GM18508 (cell line): Measurements from ENCODE around the gene HORMAD2.

ENCODE experiments used
- ATAC-seq: cut with Tn5 transposase; IDR thresholded peaks from one replicate; pipeline ENCODE4 v1.9.1; 2021; ENCODE audit warnings: moderate number of reproducible peaks; ENCODE audit not compliant: insufficient read depth, unreplicated experiment

HORMAD2 gene, protein sequence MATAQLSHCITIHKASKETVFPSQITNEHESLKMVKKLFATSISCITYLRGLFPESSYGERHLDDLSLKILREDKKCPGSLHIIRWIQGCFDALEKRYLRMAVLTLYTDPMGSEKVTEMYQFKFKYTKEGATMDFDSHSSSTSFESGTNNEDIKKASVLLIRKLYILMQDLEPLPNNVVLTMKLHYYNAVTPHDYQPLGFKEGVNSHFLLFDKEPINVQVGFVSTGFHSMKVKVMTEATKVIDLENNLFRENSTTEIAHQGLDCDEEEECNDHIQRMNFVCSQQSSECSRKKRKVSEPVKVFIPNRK

DNA sequence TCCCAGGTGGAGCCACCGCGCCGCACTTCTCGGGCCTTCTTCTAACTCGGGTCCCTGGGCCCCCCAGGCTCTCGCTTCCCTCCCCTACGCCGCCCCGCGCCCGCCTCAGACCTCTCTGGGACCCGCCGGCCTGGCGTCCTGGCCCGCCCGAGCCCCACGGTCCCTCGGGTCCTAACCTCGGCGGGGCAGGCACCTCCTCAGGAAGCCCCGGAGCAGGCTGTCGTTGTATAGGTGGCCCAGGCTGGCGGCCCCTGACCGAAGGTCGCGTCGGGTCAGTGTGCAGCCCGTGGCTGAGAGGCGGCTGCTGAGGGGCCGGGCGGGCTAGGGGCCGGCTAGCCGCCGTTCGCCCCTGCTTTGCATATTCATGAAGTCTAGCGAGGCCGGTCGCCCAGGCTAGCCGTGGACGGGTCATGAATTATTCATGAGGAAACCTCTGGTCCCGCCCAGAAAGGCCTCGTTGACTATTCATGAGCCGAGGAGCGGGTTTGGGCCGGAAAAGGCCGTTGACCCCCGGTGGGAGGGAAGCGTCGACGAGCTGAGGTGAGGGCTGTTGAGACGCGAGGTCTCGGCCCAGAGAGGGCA, at the start of gene HORMAD2:
HORMAD2 (plus strand) TSS at position 513 of the 582 bp plus-strand sequence. CDS start 13,489 bp downstream, outside the sequence.
- no peak for ATAC-seq

DNA sequence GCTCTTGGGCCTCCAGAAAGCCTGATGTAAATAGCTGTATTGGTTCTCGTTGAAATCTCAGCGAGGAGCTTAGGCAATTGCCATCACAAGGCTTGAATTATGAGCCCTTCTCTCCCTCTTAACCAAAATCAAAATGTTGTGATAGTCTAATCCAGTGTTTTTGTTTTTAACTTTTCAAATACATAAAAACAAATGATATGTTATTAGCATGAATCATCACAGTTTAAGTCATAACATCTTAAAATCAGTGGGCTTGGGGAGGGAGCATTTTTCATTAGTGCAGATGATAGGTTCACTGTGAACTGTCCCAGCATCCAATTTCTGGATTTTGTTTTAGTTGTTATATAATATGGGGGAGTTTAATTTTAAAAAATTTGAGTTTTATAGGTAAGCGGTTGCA, 48.9 kb upstream of the HORMAD2 start:
- no peak for ATAC-seq

DNA sequence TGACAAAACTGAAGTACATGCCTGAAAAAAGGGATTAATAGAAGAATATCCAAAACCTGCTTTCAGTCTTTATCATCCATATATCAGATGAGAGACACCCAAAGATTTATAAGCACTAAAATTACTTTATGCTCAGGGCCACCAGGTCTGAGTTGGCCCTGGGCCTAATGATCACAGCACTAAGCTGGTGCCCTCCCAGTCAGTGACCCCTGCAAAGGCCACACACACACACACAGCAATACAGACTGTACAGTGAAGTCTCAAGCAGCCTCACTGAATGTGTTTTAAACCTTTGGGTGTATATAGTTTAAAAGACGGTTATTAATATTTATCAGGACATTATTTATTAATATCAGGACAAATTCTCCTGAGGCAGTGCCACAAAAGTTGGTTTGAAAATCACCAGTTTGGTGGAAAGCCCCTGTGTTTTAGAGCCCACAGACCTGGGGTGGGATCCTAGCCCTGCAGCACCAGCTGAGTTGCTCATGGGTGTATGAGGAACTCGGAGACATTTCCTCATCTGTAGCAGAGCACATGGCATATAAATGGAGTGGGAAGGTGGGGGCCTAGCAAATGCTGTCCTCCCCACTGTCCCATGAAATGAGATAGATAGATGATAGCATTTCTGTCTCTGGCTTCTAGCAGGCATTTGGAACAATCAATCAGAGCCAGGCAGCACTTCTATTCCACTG, 48.4 kb upstream of the HORMAD2 start:
- ATAC-seq: no peak

DNA sequence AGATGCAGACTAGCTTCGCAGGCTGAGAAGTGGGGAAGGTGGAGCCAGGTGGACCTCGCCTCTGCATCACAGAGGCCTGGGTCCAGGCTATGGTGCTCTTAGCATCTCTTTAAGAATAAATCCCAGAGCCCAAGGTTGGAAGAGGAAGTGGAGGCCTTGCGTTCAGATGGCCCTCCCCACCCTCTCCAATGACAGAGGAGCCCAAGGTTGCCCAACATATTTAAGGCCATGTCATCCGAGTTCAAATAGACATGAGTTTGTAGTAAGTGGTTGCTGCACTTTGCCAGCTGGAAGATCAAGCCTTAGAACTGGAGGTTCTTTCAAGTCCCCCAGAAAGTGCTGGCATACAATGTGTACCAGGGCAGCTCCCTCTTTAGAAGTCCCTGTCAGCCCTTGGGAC, 47.1 kb upstream of the HORMAD2 start:
- no peak for ATAC-seq

DNA sequence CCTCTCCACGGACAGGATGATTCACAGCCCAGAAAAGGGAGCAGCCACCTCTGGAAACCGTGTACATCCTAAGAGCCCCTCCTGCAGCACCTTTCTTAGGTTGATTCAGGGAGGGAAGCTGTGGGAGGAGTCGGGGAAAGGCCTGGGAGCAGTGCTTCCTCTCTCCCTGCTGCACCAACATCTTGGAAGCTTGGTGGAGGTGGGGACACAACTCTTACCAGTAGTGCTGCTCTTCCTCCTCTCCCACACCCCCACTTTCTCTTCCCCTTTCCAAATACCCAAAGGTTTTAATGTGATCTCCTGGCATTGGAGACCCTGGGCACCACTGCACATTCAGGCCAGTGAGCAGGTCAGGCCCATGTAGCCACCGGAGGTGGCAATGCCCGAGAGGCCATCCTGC, 46.4 kb upstream of the HORMAD2 start:
- ATAC-seq: no peak

DNA sequence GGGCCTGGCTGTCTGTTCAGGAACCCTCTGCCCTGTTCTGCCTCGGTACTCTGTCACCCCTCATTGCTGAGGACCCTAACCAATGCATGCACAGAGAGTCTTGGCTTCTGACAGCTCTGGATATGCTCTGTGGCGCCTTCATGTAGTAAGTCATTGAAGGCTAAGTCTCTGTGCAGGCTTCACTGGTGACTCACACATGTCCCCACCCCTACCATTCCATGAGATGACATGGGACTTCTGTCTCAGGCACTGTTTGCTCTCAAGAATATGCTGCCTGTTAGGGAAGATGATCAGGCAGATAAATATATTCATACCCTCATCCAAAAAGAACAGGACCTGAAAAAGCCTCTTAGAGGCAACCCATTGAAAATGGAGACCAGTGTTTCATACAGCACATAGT, 43.6 kb upstream of the HORMAD2 start:
- no peak for ATAC-seq

DNA sequence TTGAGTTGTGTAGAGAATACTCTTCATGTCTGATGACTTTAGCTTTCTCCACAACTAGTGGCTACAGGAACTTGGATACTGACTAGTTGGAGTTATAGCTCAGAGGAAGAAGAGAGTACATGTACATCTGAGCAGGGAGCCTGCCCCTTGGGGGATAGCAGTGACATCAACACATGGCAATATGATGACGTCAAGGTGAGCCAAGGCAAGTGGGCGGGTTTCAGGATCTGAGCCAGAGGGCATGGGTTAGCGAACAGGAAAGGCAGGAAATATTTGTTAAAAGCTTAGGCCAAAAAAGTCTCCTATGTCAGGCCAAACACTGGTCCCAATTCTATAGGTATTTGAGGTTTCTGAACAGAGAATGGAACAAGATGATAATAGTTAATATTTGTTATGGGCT, 42.0 kb upstream of the HORMAD2 start:
- ATAC-seq: no peak

DNA sequence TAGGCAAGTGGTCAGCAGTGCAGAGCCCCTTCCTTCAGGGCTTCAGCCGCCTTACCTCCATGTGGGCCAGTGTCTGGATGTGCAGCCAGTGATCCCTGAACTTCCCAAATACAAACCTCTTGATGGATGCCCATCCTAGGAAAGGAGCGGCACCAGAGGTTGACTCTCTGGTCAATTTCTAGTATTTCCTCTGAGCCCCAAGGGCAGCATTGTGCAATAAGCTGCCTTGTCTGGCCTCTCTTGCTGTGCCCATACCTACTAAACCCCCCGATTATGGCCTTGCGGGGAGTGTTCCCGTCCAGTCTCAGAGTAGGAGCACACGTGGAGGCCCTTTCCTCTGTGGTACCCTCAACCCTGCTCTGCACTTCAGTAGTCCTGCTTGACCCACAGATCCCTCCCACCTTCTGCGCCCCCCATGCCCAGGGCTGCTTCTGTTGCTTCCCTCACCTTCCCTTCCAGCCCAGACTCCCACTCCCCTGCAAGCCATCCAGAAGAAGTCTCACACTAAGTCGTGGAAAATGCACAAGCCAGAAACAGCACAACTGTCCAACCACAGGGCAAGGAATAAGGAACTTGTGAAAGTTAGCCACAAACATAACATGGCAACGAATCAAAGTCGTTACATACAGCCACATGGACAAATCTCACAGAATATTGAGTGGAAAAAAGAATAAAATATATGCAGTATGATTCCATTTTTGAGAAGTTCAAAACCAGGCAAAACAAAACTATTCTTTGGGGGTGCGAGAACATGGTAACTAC, 39.6 kb upstream of the HORMAD2 start:
- ATAC-seq: no peak

DNA sequence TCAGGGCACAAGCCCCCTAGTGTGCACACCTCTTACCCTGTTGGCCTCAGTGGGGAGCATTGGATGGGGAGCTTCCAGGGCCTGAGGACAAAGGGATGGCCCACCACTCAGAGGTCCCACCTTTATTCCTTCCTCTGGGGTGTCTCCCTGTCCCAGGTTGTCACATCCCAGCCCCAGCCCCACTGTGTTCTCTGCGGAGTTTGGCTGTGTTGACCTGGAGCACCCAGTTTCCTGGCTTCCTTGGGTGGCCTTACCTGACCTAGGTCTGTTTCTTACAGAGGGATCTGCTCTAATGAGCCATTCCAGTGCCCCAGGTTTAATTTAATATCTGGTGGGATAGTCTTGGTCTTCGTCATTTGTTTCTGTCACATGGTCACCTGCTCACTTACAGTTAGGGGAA, 38.8 kb upstream of the HORMAD2 start:
- no peak for ATAC-seq

DNA sequence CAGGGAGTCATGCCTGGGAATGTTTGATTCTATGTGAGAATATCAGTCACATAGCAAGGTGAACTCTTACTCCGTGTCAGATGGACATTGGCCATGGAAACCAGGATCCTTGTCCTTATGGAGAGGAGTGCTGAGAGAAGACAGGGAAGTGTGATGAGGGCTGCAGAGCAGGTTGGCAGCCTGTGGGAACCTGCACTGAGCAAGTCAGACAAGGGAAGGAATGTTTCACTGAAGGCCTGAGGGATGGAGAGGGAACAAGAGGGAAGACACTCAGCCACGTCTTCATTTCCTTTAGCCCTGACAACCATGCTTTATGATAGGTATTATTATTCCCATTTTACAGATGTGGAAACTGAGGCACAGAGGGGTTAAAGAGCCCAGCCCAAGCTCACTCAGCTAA, 38.4 kb upstream of the HORMAD2 start:
- ATAC-seq: no peak

DNA sequence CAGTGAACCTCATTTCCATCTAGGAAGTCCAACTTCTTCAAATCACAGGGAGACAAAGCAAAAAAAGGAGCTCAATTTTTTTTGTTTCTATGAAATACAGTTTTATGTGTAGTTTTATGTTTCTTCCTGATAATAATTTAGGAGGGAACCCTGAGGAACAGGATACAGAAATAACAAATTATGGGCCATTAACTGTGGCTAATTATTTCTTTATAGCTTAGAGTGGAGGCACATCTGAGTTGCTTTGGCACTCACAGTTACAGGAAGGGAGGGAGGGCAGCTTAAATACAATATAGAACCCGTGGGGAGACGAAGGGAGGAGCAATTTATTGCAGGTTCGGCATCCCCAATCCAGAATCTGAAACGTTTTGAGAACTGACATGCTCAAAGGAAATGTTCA, 37.1 kb upstream of the HORMAD2 start:
- ATAC-seq: no peak

DNA sequence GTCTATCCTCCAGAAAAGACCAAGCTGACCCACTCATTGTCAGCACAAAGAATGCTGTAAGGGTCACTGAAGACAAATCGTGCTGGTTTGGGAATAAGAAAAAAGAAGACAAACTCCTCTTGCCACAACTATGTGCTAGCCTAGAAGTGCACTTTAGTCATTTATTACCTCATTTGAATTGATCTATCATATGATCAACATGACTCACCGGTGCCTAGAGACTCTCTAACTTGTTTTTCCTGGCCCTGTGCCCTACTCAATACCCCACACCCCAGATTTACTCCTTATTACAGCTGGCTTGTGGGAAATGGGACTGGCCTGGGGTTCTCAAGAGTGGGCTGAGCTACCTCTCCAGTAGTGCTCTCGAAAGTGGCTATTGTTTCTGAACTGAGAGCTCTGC, 35.9 kb upstream of the HORMAD2 start:
- ATAC-seq: no peak

DNA sequence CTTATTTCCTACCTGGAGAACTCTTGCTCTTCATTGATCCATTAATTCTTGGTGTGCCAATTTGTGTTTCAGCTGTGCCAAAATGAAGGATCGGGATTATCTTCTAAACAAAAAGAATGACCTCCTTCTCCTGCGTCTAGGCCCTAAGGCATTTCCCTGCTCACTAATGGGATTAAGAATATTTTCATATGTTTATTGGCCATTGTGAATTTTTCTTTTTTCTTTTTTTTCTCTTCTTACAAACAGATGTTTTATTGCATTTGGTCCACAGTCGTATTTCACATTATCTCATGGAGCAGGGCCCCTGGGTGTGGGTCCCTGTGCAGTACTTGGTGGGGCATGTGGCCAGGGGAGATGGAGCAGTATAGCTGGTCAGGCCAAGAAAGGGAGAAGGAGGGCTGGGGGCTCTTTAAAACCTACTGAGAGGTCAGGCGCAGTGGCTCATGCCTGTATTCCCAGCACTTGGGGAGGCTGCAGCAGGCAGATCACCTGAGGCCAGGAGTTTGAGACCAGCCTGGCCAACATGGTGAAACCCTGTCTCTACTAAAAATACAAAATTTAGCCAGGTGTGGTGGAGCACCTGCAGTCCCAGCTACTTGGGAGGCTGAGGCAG, 35.3 kb upstream of the HORMAD2 start:
- no peak for ATAC-seq

DNA sequence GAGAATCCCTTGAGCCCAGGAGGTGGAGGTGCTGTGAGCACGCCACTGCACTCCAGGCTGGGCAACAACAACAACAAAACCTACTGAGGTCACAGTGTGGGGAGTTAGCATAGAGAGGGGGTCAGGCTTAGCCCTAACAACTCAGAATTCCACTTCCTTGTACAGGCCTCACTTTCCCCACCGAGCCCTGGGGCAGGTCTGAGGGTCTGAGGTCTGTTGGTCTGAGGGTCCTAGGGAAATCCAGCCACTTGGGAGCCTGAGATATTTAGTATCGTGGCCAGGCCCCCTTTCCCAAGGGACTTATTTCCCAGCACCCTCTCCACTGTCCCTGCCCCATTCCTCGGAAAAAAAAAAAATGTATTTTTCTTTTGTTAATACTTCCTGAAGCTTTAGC, 34.8 kb upstream of the HORMAD2 start:
- ATAC-seq: no peak

DNA sequence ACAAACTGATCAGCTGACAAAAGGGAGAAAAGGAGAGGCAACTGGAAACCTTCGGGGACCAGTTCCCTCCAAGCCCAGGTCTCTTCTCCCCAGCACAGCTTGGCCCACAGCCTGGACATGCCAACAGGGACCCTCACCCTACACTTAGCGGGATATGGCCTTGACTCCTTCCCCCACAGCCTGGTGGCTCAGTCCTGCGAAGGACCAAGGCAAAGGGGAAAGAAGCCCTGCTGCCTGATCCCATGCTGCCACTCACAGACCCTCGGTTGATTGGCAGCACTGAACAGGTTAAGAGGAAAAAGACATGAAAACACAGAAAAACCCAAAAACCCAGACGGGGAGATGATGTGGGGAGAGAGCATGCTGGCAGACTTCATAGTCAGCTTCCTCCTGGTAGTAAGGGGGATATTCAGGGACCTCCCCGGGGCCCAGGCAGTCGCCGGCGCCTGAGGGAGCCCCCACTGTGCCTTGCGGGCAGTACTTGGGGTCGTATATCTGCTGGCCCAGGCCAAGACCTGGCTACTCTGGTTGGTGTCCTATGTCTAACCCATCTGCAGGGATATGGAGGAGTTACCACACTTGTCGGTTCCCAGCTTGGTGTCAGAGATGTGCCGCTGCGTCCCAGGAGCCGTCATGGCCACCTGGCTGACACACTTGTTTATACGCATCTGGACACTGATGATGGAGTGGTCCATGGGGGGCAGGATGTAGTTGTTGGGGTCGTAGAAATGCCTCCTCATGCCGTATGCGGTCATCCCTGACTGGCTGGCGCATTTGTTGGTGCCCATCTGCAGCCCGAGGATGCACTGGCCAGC, 34.2 kb upstream of the HORMAD2 start:
- no peak for ATAC-seq

DNA sequence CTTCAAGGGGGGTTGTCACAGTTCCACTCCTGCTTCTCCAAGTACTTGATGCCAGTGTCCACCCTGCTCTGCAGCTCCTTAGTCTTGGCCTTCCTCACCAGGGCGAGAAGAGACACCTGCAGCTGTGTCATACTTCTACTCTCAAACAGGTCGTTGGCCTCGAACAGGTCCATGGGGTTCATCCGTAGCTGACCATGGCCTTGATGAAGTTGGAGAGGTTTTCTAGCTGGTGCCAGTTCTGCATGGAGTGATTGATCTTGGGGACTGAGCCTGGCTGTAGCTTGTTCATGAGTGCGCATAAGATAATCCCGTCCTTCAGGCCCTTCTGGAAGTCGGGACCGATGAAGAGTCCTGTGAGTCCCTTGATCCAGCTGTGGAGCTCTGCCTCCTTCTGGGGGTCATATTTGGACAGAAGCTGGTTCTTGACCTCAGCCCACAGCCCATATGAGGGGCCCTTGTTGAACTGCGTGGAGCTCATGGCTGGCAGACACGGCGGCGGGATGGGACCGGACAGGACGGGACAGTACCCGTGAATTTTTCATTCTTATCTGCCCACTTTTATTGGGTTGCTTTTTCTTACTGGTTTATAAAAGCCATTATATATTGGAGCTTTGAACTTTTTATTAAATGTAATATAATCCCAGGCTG, 33.4 kb upstream of the HORMAD2 start:
- no peak for ATAC-seq

DNA sequence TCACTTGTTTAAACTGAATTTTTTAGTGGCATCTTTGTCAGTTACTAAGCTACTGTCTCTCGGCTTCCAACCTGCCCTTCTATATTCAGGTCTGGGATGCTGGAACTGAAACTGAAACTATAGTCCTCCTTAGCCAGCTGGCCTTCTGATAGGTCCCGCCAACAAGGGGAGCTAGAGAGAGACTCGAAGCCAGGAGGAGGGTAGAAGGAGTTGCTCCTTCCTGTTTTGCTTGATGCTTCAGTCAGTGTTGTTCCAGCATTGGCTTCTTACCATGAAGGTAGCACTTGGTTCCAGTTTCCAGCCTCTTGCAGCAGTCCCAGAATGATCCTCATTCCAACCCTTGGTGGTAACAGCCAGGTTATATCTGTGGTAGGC, 32.9 kb upstream of the HORMAD2 start:
- ATAC-seq: no peak

DNA sequence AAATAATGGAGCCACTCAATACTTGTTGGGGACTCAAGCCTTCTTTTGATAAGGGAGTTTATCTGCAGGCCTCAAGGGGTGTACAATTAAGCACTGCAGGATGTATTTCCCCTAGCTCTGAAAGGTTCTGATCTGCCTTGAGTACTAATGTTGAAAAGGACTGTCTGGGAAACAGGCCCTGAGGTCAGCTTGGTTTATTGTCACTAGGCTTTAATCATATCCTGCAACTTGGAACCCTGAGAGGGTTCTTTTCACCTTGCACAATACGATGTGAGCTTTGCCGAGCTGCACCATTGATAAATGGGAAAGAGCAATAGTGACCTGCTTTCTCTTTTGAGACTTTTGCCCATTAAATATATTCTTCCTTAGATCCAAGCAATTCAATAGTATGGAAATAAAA, 31.6 kb upstream of the HORMAD2 start:
- ATAC-seq: no peak

DNA sequence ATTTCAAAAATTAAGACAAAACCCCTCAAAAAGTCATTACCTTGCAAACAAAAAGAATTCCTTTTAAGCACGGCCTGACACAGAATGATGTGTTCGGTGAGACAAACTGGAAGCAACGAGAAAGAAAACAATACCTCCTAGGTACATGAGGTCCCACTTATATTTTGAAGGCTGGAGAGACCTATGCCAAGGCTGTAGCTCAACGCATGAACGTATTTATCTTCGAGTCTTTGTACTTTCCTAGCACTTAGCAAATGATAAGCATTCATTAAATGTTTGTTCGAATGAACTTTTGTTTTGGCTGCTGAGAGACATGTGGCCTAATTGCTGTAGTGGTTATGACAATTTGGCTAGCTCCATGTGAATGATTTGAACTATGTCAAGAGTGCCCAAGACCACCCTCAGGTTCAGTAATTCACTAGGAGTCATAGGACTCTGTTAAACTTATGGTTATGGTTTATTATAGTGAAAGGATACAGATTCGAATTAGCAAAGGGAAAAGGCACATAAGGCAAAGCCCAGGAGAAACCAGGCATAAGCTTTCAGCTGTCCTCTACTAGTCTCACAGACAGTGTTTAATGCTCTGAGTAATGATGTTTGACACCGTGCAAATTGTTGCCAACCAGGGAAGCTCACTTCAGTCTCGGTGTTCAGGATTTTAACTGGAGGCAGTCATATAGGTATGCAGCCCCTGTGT, 26.0 kb upstream of the HORMAD2 start:
- no peak for ATAC-seq
